ENCODE results near the gene ARHGEF5.
A peak's percentile ranks its signal among the peaks of the same experiment; 100 is the strongest.
"Not testable (repeated sequence)": the region's sequence is repeated elsewhere in the genome, so short reads cannot be mapped to it uniquely, and the experiment has no call there.

ARHGEF5 gene

GRCh38 chr7:144384071-144384470 lies 28.9 kb downstream of the ARHGEF5 start:
- DNase-seq (ENCODE audit: low read depth, low spot score) = no peak

GRCh38 chr7:144384555-144385245 lies 29.5 kb downstream of the ARHGEF5 start:
- no peak for DNase-seq (ENCODE audit: low read depth, low spot score)

GRCh38 chr7:144386741-144387140 lies 31.5 kb downstream of the ARHGEF5 start:
- DNase-seq (ENCODE audit: low read depth, low spot score) = no peak

GRCh38 chr7:144388950-144389349 lies 33.7 kb downstream of the ARHGEF5 start:
- DNase-seq (ENCODE audit: low read depth, low spot score) = no peak

- no peak for DNase-seq (ENCODE audit: low read depth, low spot score)
Measured at GRCh38 chr7:144390481-144390880, 35.3 kb downstream of the ARHGEF5 start.

- no peak for DNase-seq (ENCODE audit: low read depth, low spot score)
Measured at GRCh38 chr7:144391014-144391413, 35.8 kb downstream of the ARHGEF5 start.

GRCh38 chr7:144391823-144392255 lies 36.6 kb downstream of the ARHGEF5 start:
- peak; percentile 39 for DNase-seq (ENCODE audit: low read depth, low spot score)

- no peak for DNase-seq (ENCODE audit: low read depth, low spot score)
Measured at GRCh38 chr7:144397086-144397485, 41.9 kb downstream of the ARHGEF5 start.

- no peak for DNase-seq (ENCODE audit: low read depth, low spot score)
Measured at GRCh38 chr7:144398291-144398690, 43.1 kb downstream of the ARHGEF5 start.

- DNase-seq (ENCODE audit: low read depth, low spot score) = no peak
Measured at GRCh38 chr7:144398911-144399310, 43.7 kb downstream of the ARHGEF5 start.

GRCh38 chr7:144399946-144400345 lies 44.7 kb downstream of the ARHGEF5 start:
- DNase-seq (ENCODE audit: low read depth, low spot score) = no peak

GRCh38 chr7:144401490-144401889 lies 46.3 kb downstream of the ARHGEF5 start:
- DNase-seq (ENCODE audit: low read depth, low spot score) = no peak

- no peak for DNase-seq (ENCODE audit: low read depth, low spot score)
Measured at GRCh38 chr7:144403102-144403501, 47.9 kb downstream of the ARHGEF5 start.

- DNase-seq (ENCODE audit: low read depth, low spot score) = no peak
Measured at GRCh38 chr7:144403649-144404061, 48.5 kb downstream of the ARHGEF5 start, which contains the start of gene NOBOX. Gene NOBOX, minus strand, starts transcription at chr7:144403693.

- DNase-seq (ENCODE audit: low read depth, low spot score) = no peak
Measured at GRCh38 chr7:144404946-144405345, 49.7 kb downstream of the ARHGEF5 start.

GRCh38 chr7:144407266-144407931 lies 52.2 kb downstream of the ARHGEF5 start:
- DNase-seq (ENCODE audit: low read depth, low spot score) = no peak

GRCh38 chr7:144408121-144408520 lies 52.9 kb downstream of the ARHGEF5 start:
- DNase-seq (ENCODE audit: low read depth, low spot score) = no peak

GRCh38 chr7:144410441-144410840 lies 55.2 kb downstream of the ARHGEF5 start:
- no peak for DNase-seq (ENCODE audit: low read depth, low spot score)

GRCh38 chr7:144414815-144415214 lies 59.6 kb downstream of the ARHGEF5 start:
- DNase-seq (ENCODE audit: low read depth, low spot score) = no peak

GRCh38 chr7:144415858-144416257 lies 60.7 kb downstream of the ARHGEF5 start:
- no peak for DNase-seq (ENCODE audit: low read depth, low spot score)

GRCh38 chr7:144416341-144416740 lies 61.1 kb downstream of the ARHGEF5 start:
- DNase-seq (ENCODE audit: low read depth, low spot score) = no peak

- not testable (repeated sequence) for DNase-seq (ENCODE audit: low read depth, low spot score)
Measured at GRCh38 chr7:144418931-144419330, 63.7 kb downstream of the ARHGEF5 start.

GRCh38 chr7:144427539-144427938 lies 72.3 kb downstream of the ARHGEF5 start:
- not testable (repeated sequence) for DNase-seq (ENCODE audit: low read depth, low spot score)
